Measurements from ENCODE around the gene SCRN1.

The SCRN1 gene

DNA sequence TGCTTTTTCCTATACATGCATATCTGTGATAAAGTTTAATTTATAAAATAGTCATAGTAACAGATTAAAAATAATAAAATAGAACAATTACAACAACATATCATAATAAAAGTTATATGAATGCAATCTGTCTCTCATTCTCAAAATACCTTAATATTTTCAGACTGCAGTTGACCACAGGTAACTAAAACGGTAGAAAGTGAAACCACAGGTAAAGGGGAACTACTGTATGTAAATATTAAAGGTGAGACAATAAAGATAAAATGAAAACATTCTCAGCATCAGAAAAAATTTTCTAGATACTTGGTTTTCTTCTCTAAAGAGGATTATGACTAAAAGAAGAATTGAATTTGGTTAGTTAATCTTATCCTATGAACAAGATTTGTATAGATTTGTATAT lies 30.9 kb upstream of the SCRN1 start:
- TF ChIP-seq, protein P1, sequence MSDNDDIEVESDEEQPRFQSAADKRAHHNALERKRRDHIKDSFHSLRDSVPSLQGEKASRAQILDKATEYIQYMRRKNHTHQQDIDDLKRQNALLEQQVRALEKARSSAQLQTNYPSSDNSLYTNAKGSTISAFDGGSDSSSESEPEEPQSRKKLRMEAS (IDR thresholded peaks at IDR 0.05) = no peak
- no peak for TF ChIP-seq FOXM1 (IDR thresholded peaks at IDR 0.05; ENCODE audit: borderline replicate concordance, low read depth)
- TF ChIP-seq ZBTB7A (IDR thresholded peaks at IDR 0.05; ENCODE audit: low read depth) = no peak
- no peak for TF ChIP-seq TAF1 (IDR thresholded peaks at IDR 0.05; ENCODE audit: low read depth)
- TF ChIP-seq TCF12 (IDR thresholded peaks at IDR 0.05; ENCODE audit: low read depth) = no peak

DNA sequence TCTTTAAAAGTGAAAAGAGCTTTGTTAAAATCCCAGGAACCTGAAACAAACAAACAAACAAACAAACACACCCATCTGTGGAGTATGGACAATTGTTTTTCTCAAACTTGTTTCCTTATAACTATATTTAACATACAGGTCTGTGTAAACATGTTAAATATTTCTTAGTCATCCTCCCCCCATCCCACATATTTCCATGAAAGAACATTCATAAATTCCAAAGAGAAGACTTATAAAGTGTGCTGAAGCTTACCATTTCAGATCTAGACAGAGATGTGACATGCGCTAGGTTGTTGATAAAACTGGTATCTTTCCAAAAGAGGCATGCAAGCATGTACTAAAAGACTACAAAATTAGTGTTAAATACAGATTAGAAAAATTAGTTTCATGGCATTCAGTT lies 30.4 kb upstream of the SCRN1 start:
- no peak for TF ChIP-seq TEAD4 (IDR thresholded peaks at IDR 0.05)
- no peak for TF ChIP-seq CEBPB (IDR thresholded peaks at IDR 0.05)
- no peak for TF ChIP-seq TCF12 (IDR thresholded peaks at IDR 0.05; ENCODE audit: low read depth)
- no peak for TF ChIP-seq TAF1 (IDR thresholded peaks at IDR 0.05; ENCODE audit: low read depth)
- TF ChIP-seq CREB1 (IDR thresholded peaks at IDR 0.05; ENCODE audit: low read depth) = no peak
- TF ChIP-seq ZBTB7A (IDR thresholded peaks at IDR 0.05; ENCODE audit: low read depth) = no peak
- TF ChIP-seq, protein P1 (IDR thresholded peaks at IDR 0.05) = no peak
- no peak for TF ChIP-seq FOXM1 (IDR thresholded peaks at IDR 0.05; ENCODE audit: borderline replicate concordance, low read depth)
- TF ChIP-seq NFIC (IDR thresholded peaks at IDR 0.05) = no peak
- no peak for TF ChIP-seq REST (IDR thresholded peaks at IDR 0.05; ENCODE audit: low read depth)

- TF ChIP-seq REST (IDR thresholded peaks at IDR 0.05; ENCODE audit: low read depth) = no peak
- TF ChIP-seq CREB1 (IDR thresholded peaks at IDR 0.05; ENCODE audit: low read depth) = no peak
- TF ChIP-seq TEAD4 (IDR thresholded peaks at IDR 0.05) = no peak
- no peak for TF ChIP-seq EP300 (IDR thresholded peaks at IDR 0.05; ENCODE audit: borderline replicate concordance)
- no peak for TF ChIP-seq ZBTB7A (IDR thresholded peaks at IDR 0.05; ENCODE audit: low read depth)
- TF ChIP-seq EGR1 (IDR thresholded peaks at IDR 0.05) = no peak
- no peak for TF ChIP-seq RAD21 (IDR thresholded peaks at IDR 0.05; ENCODE audit: low read depth)
- TF ChIP-seq NFIC (IDR thresholded peaks at IDR 0.05) = no peak
- no peak for TF ChIP-seq TAF1 (IDR thresholded peaks at IDR 0.05; ENCODE audit: low read depth)
- TF ChIP-seq TCF12 (IDR thresholded peaks at IDR 0.05; ENCODE audit: low read depth) = no peak
- TF ChIP-seq YY1 (IDR thresholded peaks at IDR 0.05; ENCODE audit: low read depth) = no peak
- no peak for TF ChIP-seq FOXM1 (IDR thresholded peaks at IDR 0.05; ENCODE audit: borderline replicate concordance, low read depth)
- no peak for TF ChIP-seq CEBPB (IDR thresholded peaks at IDR 0.05)
- TF ChIP-seq, protein P2, sequence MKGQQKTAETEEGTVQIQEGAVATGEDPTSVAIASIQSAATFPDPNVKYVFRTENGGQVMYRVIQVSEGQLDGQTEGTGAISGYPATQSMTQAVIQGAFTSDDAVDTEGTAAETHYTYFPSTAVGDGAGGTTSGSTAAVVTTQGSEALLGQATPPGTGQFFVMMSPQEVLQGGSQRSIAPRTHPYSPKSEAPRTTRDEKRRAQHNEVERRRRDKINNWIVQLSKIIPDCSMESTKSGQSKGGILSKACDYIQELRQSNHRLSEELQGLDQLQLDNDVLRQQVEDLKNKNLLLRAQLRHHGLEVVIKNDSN (IDR thresholded peaks at IDR 0.05) = no peak
- TF ChIP-seq, protein P1 (IDR thresholded peaks at IDR 0.05) = no peak
Measured at GRCh38 chr7:30019387-30019786, 29.8 kb upstream of the SCRN1 start.

- no peak for TF ChIP-seq RAD21 (IDR thresholded peaks at IDR 0.05; ENCODE audit: low read depth)
- TF ChIP-seq TAF1 (IDR thresholded peaks at IDR 0.05; ENCODE audit: low read depth) = no peak
- TF ChIP-seq CREB1 (IDR thresholded peaks at IDR 0.05; ENCODE audit: low read depth) = no peak
- TF ChIP-seq, protein P1 (IDR thresholded peaks at IDR 0.05) = no peak
- no peak for TF ChIP-seq EP300 (IDR thresholded peaks at IDR 0.05; ENCODE audit: borderline replicate concordance)
- no peak for TF ChIP-seq NFIC (IDR thresholded peaks at IDR 0.05)
- TF ChIP-seq CEBPB (IDR thresholded peaks at IDR 0.05) = no peak
- TF ChIP-seq TCF12 (IDR thresholded peaks at IDR 0.05; ENCODE audit: low read depth) = no peak
- no peak for TF ChIP-seq TEAD4 (IDR thresholded peaks at IDR 0.05)
- no peak for TF ChIP-seq ZBTB7A (IDR thresholded peaks at IDR 0.05; ENCODE audit: low read depth)
- TF ChIP-seq, protein P2 (IDR thresholded peaks at IDR 0.05) = no peak
- TF ChIP-seq FOXM1 (IDR thresholded peaks at IDR 0.05; ENCODE audit: borderline replicate concordance, low read depth) = no peak
- no peak for TF ChIP-seq YY1 (IDR thresholded peaks at IDR 0.05; ENCODE audit: low read depth)
- no peak for TF ChIP-seq REST (IDR thresholded peaks at IDR 0.05; ENCODE audit: low read depth)
Measured at GRCh38 chr7:30018451-30018850, 28.9 kb upstream of the SCRN1 start.

Measured in Ishikawa (cell line).